Upper lobe of left lung (tissue), 6 donors: ENCODE data around the gene GRAMD4. TPM values are rescaled to one million over a fixed set of nuclear protein-coding genes. Genes with fewer than 3 reads are reported as not detected.
"Not testable (repeated sequence)": the region's sequence is repeated elsewhere in the genome, so short reads cannot be mapped to it uniquely, and the experiment has no call there.

Experiments
- ATAC-seq, 2 donors: fragments of 200-7000 bp; cut with Tn5 transposase; one replicate each; pipeline ENCODE4 v1.9.1; 2022; ENCODE audit warnings: mild to moderate bottlenecking in 2 of 2, moderate library complexity in 2 of 2; ENCODE audit not compliant: low FRiP score in 2 of 2
- DNase-seq, 2 donors: peaks; one replicate each; pipeline ENCODE4 v3.0.0-alpha.2; 2019 to 2020
- H3K27ac ChIP-seq, 4 donors: fragments of 200-600 bp; sonication (generic); one replicate each; pipeline ENCODE4 v1.5.1; 2016 to 2019
- H3K27me3 ChIP-seq, 4 donors: fragments of 200-600 bp; sonication (generic); one replicate each; pipeline ENCODE4 v1.5.1; 2017 to 2019
- H3K36me3 ChIP-seq, 4 donors: fragments of 200-600 bp; sonication (generic); one replicate each; pipeline ENCODE4 v1.5.1; 2016 to 2019
- H3K4me1 ChIP-seq, 4 donors: fragments of 200-600 bp; sonication (generic); one replicate each; pipeline ENCODE4 v1.5.1; 2018 to 2019
- H3K4me3 ChIP-seq, 4 donors: fragments of 200-600 bp; sonication (generic); one replicate each; pipeline ENCODE4 v1.5.1; 2017 to 2019; ENCODE audit warnings: mild to moderate bottlenecking in 2 of 4, moderate library complexity in 1 of 4
- H3K9me3 ChIP-seq, 4 donors: fragments of 200-600 bp; sonication (generic); one replicate each; pipeline ENCODE4 v1.5.1; 2018 to 2019
- EP300 ChIP-seq, 4 donors: sonication (generic); formaldehyde crosslinking; IDR thresholded peaks; one replicate each; pipeline ENCODE4 v1.5.1; 2017; ENCODE audit warnings: antibody characterized with exemption in 4 of 4, control low read depth in 2 of 4
- POLR2A ChIP-seq, 4 donors: fragments of 450-650 bp; IDR thresholded peaks; one replicate each; pipeline ENCODE4 v1.5.1; 2016 to 2017; ENCODE audit warnings: antibody characterized with exemption in 4 of 4, mild to moderate bottlenecking in 2 of 4
- POLR2AphosphoS5 ChIP-seq, 2 donors: sonication (generic); formaldehyde crosslinking; IDR thresholded peaks; one replicate each; pipeline ENCODE4 v1.5.1; 2017; ENCODE audit warnings: antibody characterized with exemption in 2 of 2
- WGBS, 2 donors: methylation state at CpG; one replicate each; pipeline ENCODE4 v1.1.5; 2017 to 2018; 5-methylcytosine and 5-hydroxymethylcytosine counted together
- total RNA-seq, 6 donors: library from RNA; depleted of rRNA in 4 of 6; stranded (reverse); fragments of >200 nt in 4 of 6; gene quantifications; one replicate each; pipeline versions ENCODE4 v1.1.0 to v1.2.1, GENCODE V29; 2016 to 2021
- TF ChIP-seq, protein P1 (sequence below), 6 experiments: fragments of 450-650 bp in 4 of 6; fragments of 200-600 bp in 2 of 6; sonication (generic) in 2 of 6; IDR thresholded peaks; one replicate each; pipeline ENCODE4 v1.5.1; 2016 to 2019; ENCODE audit warnings: antibody characterized with exemption in 6 of 6
- donor health status: DM: no; HTN: no; CAD: no; lungs with moderate emphysema.
- donor health status: DM: no; HTN: yes; CAD: no; lungs with severe emphysema.

Gene GRAMD4
- total RNA-seq, 6 donors from 2014 or later = 59.8 to 302 (median 104) TPM

DNA sequence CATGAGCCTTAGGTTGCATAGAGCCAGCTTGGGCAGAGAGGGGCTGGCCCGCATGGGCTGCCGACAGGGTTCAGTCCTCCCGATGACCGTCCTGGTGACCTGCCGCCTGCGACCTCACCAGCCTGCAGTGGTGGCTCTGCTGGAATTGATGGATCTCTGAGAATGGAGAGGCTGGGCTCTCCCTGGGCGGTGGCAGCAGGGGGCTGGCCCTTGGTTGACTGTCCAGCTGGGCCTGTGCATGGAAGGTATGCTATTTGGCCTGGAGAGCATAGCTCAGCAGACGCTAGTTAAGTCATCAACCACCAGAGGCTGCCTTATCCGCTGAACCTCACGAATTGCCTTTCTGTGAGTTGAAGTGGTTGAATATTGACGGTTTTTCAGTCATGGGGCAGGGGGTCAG lies 19.7 kb downstream of the GRAMD4 start:
- no peak for ATAC-seq
- Histone ChIP-seq H3K4me1 (peaks cover 0 to 2% (median 0%) of the 10 kb centered on the region in 4 donors), H3K9me3 (no peaks in the 10 kb centered on the region), H3K4me3 (no peak overlapping the region), H3K36me3 (no peaks in the 10 kb centered on the region), H3K27ac (no peak overlapping the region), H3K27me3 (no peaks in the 10 kb centered on the region)
- DNase-seq = no peak
- TF ChIP-seq, protein P1, sequence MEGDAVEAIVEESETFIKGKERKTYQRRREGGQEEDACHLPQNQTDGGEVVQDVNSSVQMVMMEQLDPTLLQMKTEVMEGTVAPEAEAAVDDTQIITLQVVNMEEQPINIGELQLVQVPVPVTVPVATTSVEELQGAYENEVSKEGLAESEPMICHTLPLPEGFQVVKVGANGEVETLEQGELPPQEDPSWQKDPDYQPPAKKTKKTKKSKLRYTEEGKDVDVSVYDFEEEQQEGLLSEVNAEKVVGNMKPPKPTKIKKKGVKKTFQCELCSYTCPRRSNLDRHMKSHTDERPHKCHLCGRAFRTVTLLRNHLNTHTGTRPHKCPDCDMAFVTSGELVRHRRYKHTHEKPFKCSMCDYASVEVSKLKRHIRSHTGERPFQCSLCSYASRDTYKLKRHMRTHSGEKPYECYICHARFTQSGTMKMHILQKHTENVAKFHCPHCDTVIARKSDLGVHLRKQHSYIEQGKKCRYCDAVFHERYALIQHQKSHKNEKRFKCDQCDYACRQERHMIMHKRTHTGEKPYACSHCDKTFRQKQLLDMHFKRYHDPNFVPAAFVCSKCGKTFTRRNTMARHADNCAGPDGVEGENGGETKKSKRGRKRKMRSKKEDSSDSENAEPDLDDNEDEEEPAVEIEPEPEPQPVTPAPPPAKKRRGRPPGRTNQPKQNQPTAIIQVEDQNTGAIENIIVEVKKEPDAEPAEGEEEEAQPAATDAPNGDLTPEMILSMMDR (IDR thresholded peaks at IDR 0.05) = no peak
- no peak for TF ChIP-seq EP300 (IDR thresholded peaks at IDR 0.05)
- no peak for TF ChIP-seq POLR2A (IDR thresholded peaks at IDR 0.05)
- no peak for TF ChIP-seq POLR2AphosphoS5 (IDR thresholded peaks at IDR 0.05)
- WGBS, 2 donors = 94 to 100% methylated on average over 2 to 9 of the region's 11 CpGs

DNA sequence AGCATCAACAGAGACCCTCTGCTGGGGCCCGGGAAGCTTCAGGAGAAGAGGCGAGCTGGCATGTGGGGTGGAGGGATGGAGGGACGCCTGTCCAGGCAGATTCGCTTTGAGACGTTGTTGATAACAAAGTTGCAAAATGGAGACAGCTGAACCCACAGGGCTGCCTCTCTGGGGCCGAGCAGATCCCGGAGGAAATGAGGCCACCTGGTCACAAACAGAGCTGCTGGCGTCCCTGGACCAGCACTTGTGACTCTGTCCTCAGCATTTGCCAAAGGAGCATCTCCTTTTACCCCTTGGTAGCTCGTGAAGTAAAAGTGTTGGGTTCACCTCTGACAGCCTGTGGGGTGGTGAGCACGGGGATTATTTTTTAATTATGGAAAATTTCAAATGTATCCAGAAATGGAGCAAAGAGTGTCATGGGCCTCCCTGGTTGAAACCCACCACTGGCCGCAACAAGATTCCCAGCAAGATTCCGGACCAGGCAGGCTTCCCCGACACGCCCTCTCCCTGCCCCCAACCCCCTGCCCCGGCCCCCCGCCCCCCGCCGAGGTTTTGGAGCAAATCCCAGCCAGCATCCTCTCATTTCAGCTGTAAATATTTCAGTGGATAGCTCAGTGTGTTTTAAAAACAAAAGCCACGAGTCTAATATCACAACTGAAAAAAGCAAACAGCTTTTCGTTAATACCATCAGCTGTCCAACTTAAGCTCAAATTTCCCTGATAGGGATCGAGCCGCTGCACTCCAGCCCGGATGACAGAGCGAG lies 20.3 kb downstream of the GRAMD4 start:
- no peaks in the 10 kb centered on the region for H3K9me3 ChIP-seq
- no peaks in the 10 kb centered on the region for H3K36me3 ChIP-seq
- no peaks in the 10 kb centered on the region for H3K4me1 ChIP-seq
- no peaks in the 10 kb centered on the region for H3K27me3 ChIP-seq
- DNase-seq = peak in 1 of 2 donors; percentile 19
- no peak overlapping the region for H3K4me3 ChIP-seq
- H3K27ac ChIP-seq = no peak overlapping the region
- 71 to 77% methylated on average over 24 of the region's 24 CpGs for WGBS, 2 donors
- ATAC-seq = no peak
- TF ChIP-seq, protein P1 (IDR thresholded peaks at IDR 0.05) = no peak
- TF ChIP-seq EP300 (IDR thresholded peaks at IDR 0.05) (no peak), POLR2A (IDR thresholded peaks at IDR 0.05) (no peak), POLR2AphosphoS5 (IDR thresholded peaks at IDR 0.05) (no peak)

DNA sequence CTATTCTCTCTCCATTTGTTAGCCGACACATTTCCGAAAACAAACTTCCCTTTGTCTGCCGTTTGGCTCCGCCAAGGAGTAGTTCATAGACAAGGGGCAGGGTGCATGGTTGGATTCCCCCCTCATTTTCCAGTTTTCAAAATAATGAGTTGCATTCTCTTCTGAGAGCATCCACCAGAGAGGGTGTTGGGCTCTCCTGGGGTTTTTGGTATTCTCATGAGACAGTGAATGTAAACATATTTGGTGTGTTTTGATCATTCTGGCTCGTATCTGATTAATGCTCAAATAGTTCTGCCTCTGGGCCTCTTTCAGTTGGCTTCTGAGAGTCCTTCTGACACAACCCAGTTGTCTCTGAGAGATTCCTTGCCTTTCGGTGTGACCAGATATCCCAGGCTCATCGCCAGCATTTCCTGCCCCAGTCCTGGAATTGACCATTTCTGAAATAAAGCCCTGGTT lies 21.7 kb downstream of the GRAMD4 start:
- 82 to 86% methylated on average over 7 of the region's 7 CpGs for WGBS, 2 donors
- ATAC-seq = peak in 1 of 2 donors; percentile 27
- no peak for DNase-seq
- Histone ChIP-seq H3K27me3 (no peaks in the 10 kb centered on the region), H3K4me1 (no peaks in the 10 kb centered on the region), H3K27ac (no peak overlapping the region), H3K36me3 (no peaks in the 10 kb centered on the region), H3K4me3 (no peak overlapping the region), H3K9me3 (no peaks in the 10 kb centered on the region)
- TF ChIP-seq, protein P1 (IDR thresholded peaks at IDR 0.05) = no peak
- TF ChIP-seq EP300 (IDR thresholded peaks at IDR 0.05) = no peak

DNA sequence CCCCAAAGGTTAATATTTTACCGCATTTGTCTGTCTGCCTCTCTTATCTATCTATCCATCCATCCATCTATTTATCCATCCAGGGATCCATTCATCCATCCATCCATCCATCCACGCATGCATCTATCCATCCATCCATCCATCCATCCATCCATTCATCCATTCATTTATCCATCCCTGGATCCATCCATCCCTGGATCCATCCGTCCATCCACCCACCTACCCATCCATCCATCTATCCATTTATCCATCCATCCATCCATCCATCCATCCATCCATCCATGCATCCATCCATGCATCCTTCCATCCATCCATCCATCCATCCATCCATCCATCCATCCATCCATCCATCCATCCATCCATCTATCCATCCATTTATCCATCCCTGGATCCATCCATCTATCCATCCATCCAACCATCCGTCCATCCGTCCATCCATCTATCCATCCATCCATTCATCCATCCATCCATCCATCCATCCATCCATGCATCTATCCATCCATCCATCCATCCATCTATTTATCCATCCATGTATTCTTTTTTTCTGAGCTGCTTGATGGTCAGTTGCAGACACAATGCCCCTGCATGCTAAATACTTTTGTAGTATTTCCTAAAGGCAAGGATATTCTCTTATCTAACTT lies 22.8 kb downstream of the GRAMD4 start:
- H3K4me1 ChIP-seq, H3K9me3 ChIP-seq, H3K36me3 ChIP-seq, DNase-seq, H3K27ac ChIP-seq, ATAC-seq, H3K4me3 ChIP-seq, H3K27me3 ChIP-seq: not testable (repeated sequence)
- WGBS, 2 donors = 90 to 96% methylated on average over 5 of the region's 5 CpGs

DNA sequence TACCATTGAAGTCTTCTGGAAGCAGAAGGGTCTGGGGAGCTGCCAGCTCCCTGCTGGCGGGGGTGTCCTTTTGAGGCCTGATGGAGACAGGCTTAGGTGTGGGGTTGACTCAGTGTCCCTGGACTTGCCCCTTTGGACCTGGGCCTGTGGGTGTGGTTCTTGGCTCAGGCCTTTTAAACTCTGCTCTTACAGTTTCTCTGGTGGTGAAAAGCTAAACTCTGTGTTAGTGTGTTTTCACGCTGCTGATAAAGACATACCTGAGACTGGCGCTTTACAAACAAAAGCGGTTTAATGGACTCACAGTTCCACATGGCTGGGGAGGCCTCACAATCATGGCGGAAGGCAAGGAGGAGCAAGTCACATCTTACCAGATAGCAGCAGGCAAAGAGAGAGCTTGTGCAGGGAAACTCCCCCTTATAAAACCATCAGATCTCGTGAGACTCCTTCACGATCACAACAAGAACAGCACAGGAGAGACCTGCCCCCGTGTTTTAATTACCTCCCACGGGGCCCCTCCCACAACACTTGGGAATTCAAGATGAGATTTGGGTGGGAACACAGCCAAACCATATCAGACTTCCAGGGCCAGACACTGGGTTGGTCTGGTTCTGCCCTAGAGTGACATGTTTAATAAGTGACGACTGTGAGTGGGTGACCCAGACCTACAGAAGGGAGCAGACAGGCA lies 26.5 kb downstream of the GRAMD4 start:
- H3K4me3 ChIP-seq = no peak overlapping the region
- peaks cover 12 to 19% (median 17%) of the 10 kb centered on the region in 4 donors for H3K4me1 ChIP-seq
- WGBS, 2 donors = 83 to 87% methylated on average over 10 of the region's 10 CpGs
- no peak overlapping the region for H3K27ac ChIP-seq
- no peak for DNase-seq
- no peaks in the 10 kb centered on the region for H3K9me3 ChIP-seq
- no peaks in the 10 kb centered on the region for H3K36me3 ChIP-seq
- no peaks in the 10 kb centered on the region for H3K27me3 ChIP-seq
- TF ChIP-seq, protein P1 (IDR thresholded peaks at IDR 0.05) = no peak
- no peak for TF ChIP-seq POLR2AphosphoS5 (IDR thresholded peaks at IDR 0.05)
- TF ChIP-seq POLR2A (IDR thresholded peaks at IDR 0.05) = no peak
- TF ChIP-seq EP300 (IDR thresholded peaks at IDR 0.05) = no peak
- no peak for ATAC-seq

DNA sequence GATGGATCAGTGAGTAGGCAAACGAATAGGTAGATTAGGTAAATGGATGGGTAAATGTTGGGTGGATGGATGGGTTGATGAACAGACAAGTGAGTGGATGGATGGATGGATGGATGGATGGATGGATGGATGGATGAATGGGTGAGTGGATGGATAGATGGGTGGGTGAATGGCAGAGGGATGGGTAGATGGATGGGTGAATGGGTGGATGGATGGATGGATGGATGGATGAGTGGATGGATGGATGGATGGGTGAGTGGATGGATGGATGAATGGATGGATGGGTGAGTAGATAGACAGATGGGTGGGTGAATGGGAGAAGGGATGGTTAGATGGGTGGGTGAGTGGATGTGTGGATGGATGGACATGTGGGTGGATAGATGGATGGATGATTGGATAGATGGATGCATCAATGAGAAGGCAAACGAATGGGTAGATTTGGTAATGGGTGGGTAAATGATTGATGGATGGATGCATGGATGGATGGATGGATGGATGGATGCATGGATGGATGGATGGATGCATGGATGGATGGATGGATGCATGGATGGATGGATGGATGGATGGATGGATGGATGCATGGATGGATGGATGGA lies 28.1 kb downstream of the GRAMD4 start:
- not testable (repeated sequence) for H3K27ac ChIP-seq, H3K27me3 ChIP-seq, H3K36me3 ChIP-seq, ATAC-seq, DNase-seq, H3K9me3 ChIP-seq, H3K4me3 ChIP-seq
- peaks cover 12 to 32% (median 22%) of the 10 kb centered on the region in 4 donors for H3K4me1 ChIP-seq
- WGBS, 2 donors = 89 to 92% methylated on average over 2 of the region's 2 CpGs
